PC-3 (cell line): ENCODE data around the gene MIPOL1. TPM values are rescaled to one million over a fixed set of nuclear protein-coding genes. Genes with fewer than 3 reads are reported as not detected.
A peak's percentile ranks its signal among the peaks of the same experiment; 100 is the strongest.

Experiments
- ATAC-seq: fragments of 200-7000 bp; cut with Tn5 transposase; 2 replicates; pipeline ENCODE4 v1.9.1; 2020; ENCODE audit warnings: mild to moderate bottlenecking, moderate library complexity
- BruUV-seq: library from RNA; stranded (reverse); fragments of 400-500 nt; replicated peaks from 2 replicates; lab custom pipeline; 2021; lab: Mats Ljungman, UMichigan
- CTCF ChIA-PET: fragments of 300-600 bp; sonication (Branson Sonifier 250); formaldehyde crosslinking; loops from one replicate; lab custom pipeline; 2022; ENCODE audit warnings: antibody characterized with exemption; lab: Charles Lee
- POLR2A ChIA-PET: fragments of 300-600 bp; sonication (Branson Sonifier 250); formaldehyde crosslinking; loops from one replicate; lab custom pipeline; 2022; ENCODE audit warnings: antibody characterized with exemption; ENCODE audit not compliant: unreplicated experiment; lab: Charles Lee
- DNase-seq: peaks from one replicate; pipeline ENCODE4 v3.0.0-alpha.2; 2015
- H2AFZ ChIP-seq: fragments of 300-600 bp; sonication (generic); 2 replicates; pipeline ENCODE4 v1.6.0; 2016; ENCODE audit warnings: antibody characterized with exemption, low read length
- H3F3A ChIP-seq: fragments of 300-600 bp; sonication (generic); one replicate; pipeline ENCODE4 v1.6.0; 2017; ENCODE audit warnings: antibody characterized with exemption, low read length, control low read depth, mild to moderate bottlenecking; ENCODE audit not compliant: unreplicated experiment
- H3K27ac ChIP-seq: fragments of 300-600 bp; sonication (generic); 2 replicates; pipeline ENCODE4 v1.5.1; 2016; ENCODE audit warnings: mild to moderate bottlenecking, low read length
- H3K27me3 ChIP-seq: fragments of 300-600 bp; sonication (generic); 2 replicates; pipeline ENCODE4 v1.6.1; 2016; ENCODE audit warnings: low read length, mixed read lengths
- H3K36me3 ChIP-seq: fragments of 300-600 bp; sonication (generic); 2 replicates; pipeline ENCODE4 v1.6.1; 2016; ENCODE audit warnings: low read depth, mixed run types, low read length, mixed read lengths
- H3K4me1 ChIP-seq: fragments of 300-600 bp; sonication (generic); 2 replicates; pipeline ENCODE4 v1.5.1; 2016; ENCODE audit warnings: low read length; ENCODE audit not compliant: insufficient read depth
- H3K4me2 ChIP-seq: fragments of 300-600 bp; sonication (generic); 2 replicates; pipeline ENCODE4 v1.6.0; 2016; ENCODE audit warnings: low read length
- H3K4me3 ChIP-seq: fragments of 300-600 bp; sonication (generic); 2 replicates; pipeline ENCODE4 v1.5.1; 2016; ENCODE audit warnings: mild to moderate bottlenecking, low read length, mixed read lengths
- H3K79me2 ChIP-seq: fragments of 300-600 bp; sonication (generic); 2 replicates; pipeline ENCODE4 v1.6.1; 2017; ENCODE audit warnings: low read length, mixed read lengths
- H3K9ac ChIP-seq: fragments of 300-600 bp; sonication (generic); 2 replicates; pipeline ENCODE4 v1.6.0; 2016; ENCODE audit warnings: mild to moderate bottlenecking, low read length
- H3K9me2 ChIP-seq: fragments of 300-600 bp; sonication (generic); replicated peaks from 2 replicates; pipeline ENCODE4 v1.6.1; 2016; ENCODE audit warnings: mixed run types, low read length, mixed read lengths
- H3K9me3 ChIP-seq: fragments of 300-600 bp; sonication (generic); 2 replicates; pipeline ENCODE4 v1.6.1; 2016; ENCODE audit warnings: low read length, mixed read lengths
- H4K20me1 ChIP-seq: fragments of 300-600 bp; sonication (generic); 2 replicates; pipeline ENCODE4 v1.6.1; 2016; ENCODE audit warnings: low read length, mixed read lengths
- CTCF ChIP-seq: fragments of 300-600 bp; sonication (generic); conservative IDR thresholded peaks from 2 replicates; pipeline ENCODE4 v1.5.1; 2017; ENCODE audit warnings: antibody characterized with exemption, low read depth, mild to moderate bottlenecking, low read length
- EZH2 ChIP-seq: fragments of 300-600 bp; sonication (generic); IDR thresholded peaks from one replicate; pipeline ENCODE4 v1.6.1; 2017; ENCODE audit warnings: antibody characterized with exemption, mild to moderate bottlenecking, low read length; ENCODE audit not compliant: unreplicated experiment
- EZH2phosphoT487 ChIP-seq: fragments of 300-600 bp; sonication (generic); IDR thresholded peaks from 2 replicates; pipeline ENCODE4 v1.6.1; 2018; ENCODE audit warnings: mild to moderate bottlenecking, antibody characterized with exemption, low read length, borderline replicate concordance
- intact Hi-C: fragments of 100-400 bp; cut with micrococcal nuclease; formaldehyde crosslinking; loops from 2 replicates; pipeline ENCODE4 v1.9.0; 2023
- total RNA-seq: library from RNA; depleted of rRNA; stranded (reverse); fragments of >200 nt; gene quantifications from 2 replicates; pipeline ENCODE4 v1.2.3, GENCODE V29; 2014

Gene MIPOL1
- total RNA-seq, 1 experiment from 2014 or later = 22.5 TPM

GRCh38 chr14:37539992-37540391 is 342.3 kb downstream of the MIPOL1 start:
- Histone ChIP-seq H4K20me1 (no peaks in the 10 kb centered on the region), H2AFZ (no peak overlapping the region), H3K36me3 (no peaks in the 10 kb centered on the region), H3K9me3 (no peaks in the 10 kb centered on the region), H3K27ac (no peak overlapping the region), H3K27me3 (no peaks in the 10 kb centered on the region), H3K9me2 (no peaks in the 10 kb centered on the region), H3K9ac (no peak overlapping the region), H3K79me2 (no peaks in the 10 kb centered on the region), H3K4me1 (peaks cover 12% of the 10 kb centered on the region), H3K4me2 (no peak overlapping the region), H3K4me3 (no peak overlapping the region), H3F3A (no peaks in the 10 kb centered on the region)
- ChIA-PET CTCF (no interaction called here), POLR2A (no interaction called here)
- BruUV-seq = no TSS peak
- intact Hi-C loops = no loop called here
- ATAC-seq (no peak), DNase-seq (no peak)
- no peak for TF ChIP-seq EZH2phosphoT487
- no peak for TF ChIP-seq CTCF
- TF ChIP-seq EZH2 = no peak

- BruUV-seq = no TSS peak
- Histone ChIP-seq H4K20me1 (no peaks in the 10 kb centered on the region), H3K79me2 (no peaks in the 10 kb centered on the region), H2AFZ (no peak overlapping the region), H3K27ac (peak overlapping the region; percentile 5; the same call in 1 of the 2 replicates), H3F3A (no peaks in the 10 kb centered on the region), H3K9ac (no peak overlapping the region), H3K9me3 (no peaks in the 10 kb centered on the region), H3K4me2 (peak overlapping the region; percentile 13; the same call in 1 of the 2 replicates), H3K27me3 (no peaks in the 10 kb centered on the region), H3K36me3 (no peaks in the 10 kb centered on the region), H3K4me1 (peaks cover 53% of the 10 kb centered on the region), H3K9me2 (no peaks in the 10 kb centered on the region), H3K4me3 (no peak overlapping the region)
- intact Hi-C loops = no loop called here
- ATAC-seq = peak; percentile 19
- no peak for TF ChIP-seq EZH2
- peak; percentile 74 for DNase-seq
- CTCF ChIA-PET = no interaction called here
- POLR2A ChIA-PET = interaction anchor here (0.6 kb wide), 1 partner anchor 43 kb away, joined by 3 read pairs; no protein-coding TSS in a partner anchor
These were observed 346.7 kb downstream of the MIPOL1 start for GRCh38 chr14:37544407-37544806.

- no peaks in the 10 kb centered on the region for H3F3A ChIP-seq
- H4K20me1 ChIP-seq = no peaks in the 10 kb centered on the region
- no peaks in the 10 kb centered on the region for H3K27me3 ChIP-seq
- no peaks in the 10 kb centered on the region for H3K79me2 ChIP-seq
- no peak for ATAC-seq
- no peaks in the 10 kb centered on the region for H3K36me3 ChIP-seq
- peak overlapping the region; percentile 97 for H3K27ac ChIP-seq
- CTCF ChIA-PET = no interaction called here
- peaks cover 56% of the 10 kb centered on the region for H3K4me1 ChIP-seq
- peak overlapping the region; percentile 88 for H3K4me2 ChIP-seq
- intact Hi-C loops = loop anchor here (5.0 kb wide), 1 partner anchor 293 kb away; no protein-coding TSS in a partner anchor
- TF ChIP-seq CTCF (peak; percentile 44), EZH2 (no peak), EZH2phosphoT487 (no peak)
- H3K9me2 ChIP-seq = no peaks in the 10 kb centered on the region
- POLR2A ChIA-PET = no interaction called here
- H3K9me3 ChIP-seq = no peaks in the 10 kb centered on the region
- DNase-seq = no peak
- H3K4me3 ChIP-seq = no peak overlapping the region
- H2AFZ ChIP-seq = no peak overlapping the region
- BruUV-seq = no TSS peak
- H3K9ac ChIP-seq = no peak overlapping the region
These were observed 347.4 kb downstream of the MIPOL1 start for GRCh38 chr14:37545174-37545573.
